DMS79 treated with DMSO at 0.1 percent for 48 hours (cell line): Measurements from ENCODE around the gene SFTPD.
"Not testable (repeated sequence)": the region's sequence is repeated elsewhere in the genome, so short reads cannot be mapped to it uniquely, and the experiment has no call there.

ENCODE experiments used
- DNase-seq: peaks from one replicate; lab custom pipeline; 2025; lab: John Stamatoyannopoulos, UW

Gene SFTPD

DNA sequence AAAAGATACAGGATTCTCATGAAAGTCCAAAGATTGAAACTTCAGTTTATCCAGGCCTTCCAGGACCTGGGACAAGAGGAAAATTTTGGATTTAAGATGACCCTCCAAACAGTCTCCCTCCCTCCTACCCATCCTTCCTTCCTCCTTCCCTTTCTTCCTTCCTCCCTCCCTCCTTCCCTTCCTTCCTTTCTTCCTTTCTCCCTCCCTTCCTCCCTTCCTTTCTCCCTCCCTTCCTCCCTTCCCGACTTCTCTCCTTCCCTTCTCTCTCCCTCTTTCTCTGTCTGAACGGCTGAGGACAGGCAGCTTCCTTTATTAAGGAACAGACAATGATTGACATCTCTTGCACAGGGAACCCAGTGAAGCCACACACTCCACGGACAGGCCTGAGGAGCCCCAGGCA lies 23.3 kb downstream of the SFTPD start:
- DNase-seq, result no peak

DNA sequence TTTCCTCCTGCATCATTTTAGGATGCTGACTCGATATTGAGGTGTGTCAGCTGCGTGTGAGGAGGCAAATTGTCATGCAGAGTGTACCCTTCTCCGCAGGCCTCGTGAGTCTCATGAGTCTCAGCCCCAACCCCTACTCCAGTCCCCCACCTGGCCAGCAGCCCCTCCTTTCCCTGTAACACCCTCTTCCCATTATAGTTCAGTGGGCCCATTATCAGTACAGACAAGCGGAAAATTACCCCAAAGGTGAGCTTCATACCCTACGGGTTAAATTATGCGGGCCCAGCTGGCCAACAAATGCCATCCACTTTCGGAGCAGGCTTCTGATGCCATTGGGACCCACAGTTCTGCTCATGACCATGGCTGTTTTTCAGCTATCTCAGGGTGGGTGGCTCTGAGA lies 25.2 kb downstream of the SFTPD start:
- no peak for DNase-seq

DNA sequence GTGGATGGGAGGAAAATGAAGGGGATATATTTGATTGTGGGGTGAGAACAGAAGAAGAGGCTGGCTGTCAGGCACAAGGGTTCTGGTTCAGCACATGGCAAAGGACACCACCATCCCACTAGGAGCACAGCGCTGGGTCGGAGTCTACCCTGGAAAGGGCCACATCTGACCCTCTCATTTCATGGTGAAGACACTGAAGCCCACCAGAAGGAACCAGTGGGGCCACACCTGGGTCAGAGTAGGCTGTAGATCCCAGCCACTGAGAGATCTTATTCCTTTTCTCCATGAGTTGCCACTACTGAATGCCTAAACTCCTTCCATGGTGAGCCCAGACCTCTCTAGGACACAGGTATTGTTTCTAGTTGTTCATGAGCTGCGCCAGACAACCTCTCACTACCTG lies 25.8 kb downstream of the SFTPD start:
- no peak for DNase-seq

DNA sequence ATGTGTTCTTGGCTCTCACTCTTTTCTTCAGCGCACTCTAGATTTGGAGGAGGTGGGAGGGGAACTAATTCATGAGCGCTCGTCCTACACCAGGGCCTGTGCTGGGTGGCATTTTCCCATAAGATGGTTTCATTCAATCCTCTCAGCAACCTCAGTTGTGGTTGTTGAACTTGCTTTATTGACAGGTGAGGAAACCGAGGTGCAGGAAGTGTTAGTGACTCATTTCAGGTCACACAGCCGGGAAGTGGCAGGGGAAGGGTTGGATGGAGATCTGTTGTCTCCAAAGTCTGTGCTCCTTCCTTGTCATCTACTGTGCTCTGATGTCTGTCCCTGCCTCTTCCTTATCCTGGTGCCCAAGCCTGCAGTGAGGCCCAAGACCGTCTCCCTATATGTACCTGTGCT lies 26.9 kb downstream of the SFTPD start:
- DNase-seq, result not testable (repeated sequence)

DNA sequence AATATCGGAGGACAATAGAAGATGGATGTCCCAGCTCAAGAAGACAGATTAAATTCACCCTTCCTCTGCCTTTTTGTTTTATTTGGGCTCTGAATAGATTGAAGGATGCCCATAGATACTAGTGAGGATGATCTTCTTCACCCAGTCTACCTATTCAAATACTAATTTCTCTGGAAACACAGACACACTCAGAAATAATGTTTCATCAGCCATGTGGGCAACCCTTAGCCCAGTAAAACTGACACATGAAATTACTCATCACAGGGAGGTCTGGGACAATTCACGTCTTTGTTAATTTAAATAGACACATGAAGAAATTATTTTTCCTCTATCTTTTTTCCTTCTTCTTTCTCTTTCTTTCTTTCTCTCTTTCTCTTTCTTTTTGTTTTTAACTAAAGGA lies 33.1 kb downstream of the SFTPD start:
- DNase-seq, result not testable (repeated sequence)

DNA sequence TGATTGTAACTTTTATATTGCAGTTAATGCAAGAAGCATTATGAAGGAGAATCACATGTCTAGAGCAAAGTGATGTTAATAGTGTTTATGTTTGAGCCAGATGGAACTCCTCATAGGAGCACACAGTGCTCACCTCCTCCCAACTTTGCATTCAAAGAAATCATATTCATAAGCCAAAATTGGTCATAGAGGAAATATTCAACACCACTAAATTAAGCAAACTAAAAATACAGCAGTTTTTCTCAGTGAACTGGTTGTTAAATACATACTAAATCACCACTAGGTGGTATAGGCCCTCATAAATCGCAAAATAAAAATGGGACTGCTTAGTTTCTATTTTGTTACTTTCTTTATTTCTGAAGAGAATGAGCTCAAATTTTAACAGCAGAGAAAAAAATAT lies 34.4 kb downstream of the SFTPD start:
- not testable (repeated sequence) for DNase-seq

DNA sequence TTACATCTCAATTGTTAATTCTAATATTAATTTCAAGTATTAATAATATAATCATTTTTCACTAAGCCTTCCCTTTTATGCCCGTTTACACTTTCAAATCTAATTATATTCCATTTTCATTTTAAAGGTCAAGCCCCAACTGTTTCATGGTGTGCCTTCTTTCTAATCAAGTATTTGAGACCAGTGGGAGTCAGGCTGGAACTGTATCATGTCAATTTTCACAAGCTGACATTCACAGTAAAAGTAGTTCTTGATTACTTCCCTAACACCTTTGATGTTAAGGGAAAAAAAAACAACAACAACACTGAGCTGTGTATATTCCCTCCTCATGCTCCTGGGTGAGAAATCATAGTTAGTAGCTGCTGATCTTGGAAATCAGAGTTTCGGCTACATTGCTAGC lies 38.1 kb downstream of the SFTPD start:
- no peak for DNase-seq

DNA sequence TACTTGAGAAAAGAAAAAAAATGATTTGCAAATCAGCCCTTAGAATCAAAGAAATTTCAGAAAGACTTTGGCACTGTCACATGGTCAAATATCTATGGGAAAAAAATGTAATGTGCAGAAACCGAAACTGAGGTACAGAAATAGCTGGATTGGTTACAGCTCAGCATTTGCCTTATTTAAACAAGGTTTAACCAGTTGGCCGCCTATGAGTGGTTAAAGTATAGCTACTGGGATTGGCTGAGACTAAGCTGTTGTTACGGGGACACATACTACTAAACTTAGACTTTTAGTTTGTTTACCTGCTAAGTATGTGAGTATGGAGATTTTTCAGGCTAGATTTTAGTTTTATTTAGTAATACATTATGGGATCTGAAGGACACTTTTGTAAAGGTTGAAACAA lies 38.6 kb downstream of the SFTPD start:
- DNase-seq, result no peak

DNA sequence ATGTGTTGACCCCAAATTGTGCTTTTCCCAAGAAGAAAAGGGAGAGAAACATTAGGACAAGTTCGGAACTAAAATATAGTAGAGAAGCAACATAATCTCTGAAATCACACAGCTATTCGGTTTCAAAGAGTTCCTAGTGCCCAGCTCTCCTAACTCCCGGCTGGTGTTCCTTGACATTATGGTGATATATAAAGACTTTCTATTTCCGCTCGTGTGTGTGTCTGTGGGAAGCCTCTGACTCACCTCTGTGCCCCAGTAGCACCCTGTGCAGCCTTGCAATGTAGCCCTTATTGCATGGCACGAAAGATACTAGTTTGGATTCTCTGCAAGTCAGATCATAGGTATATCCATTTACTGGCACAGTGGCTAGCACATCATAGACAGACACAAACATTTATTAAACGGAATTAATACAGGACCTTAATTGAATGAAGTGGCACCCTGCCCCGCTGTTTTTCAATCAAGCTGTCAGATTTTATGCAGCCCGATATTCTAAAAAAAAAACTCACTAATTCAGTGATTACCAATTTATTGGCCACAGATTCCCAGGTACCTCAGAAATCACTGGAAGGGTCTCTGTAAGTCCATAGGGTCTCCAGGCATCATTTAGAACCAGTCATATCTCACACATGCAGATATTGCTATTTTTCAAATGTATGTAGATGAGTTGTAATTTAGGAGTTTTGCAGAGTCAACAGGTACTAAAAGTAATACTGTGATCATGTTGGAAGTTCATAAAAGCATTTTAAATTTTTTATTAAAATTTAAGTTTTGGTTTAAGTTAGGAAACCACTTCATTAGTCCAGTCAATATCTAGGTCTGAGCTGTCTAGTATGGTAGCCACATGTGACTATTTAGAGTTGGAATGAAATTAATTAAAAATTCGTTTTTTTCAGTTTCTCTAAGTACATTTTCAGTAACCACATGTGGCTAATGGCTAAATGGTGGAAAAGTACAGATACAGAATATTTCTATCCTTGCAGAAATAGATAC lies 43.3 kb downstream of the SFTPD start:
- peak; percentile 11 for DNase-seq

DNA sequence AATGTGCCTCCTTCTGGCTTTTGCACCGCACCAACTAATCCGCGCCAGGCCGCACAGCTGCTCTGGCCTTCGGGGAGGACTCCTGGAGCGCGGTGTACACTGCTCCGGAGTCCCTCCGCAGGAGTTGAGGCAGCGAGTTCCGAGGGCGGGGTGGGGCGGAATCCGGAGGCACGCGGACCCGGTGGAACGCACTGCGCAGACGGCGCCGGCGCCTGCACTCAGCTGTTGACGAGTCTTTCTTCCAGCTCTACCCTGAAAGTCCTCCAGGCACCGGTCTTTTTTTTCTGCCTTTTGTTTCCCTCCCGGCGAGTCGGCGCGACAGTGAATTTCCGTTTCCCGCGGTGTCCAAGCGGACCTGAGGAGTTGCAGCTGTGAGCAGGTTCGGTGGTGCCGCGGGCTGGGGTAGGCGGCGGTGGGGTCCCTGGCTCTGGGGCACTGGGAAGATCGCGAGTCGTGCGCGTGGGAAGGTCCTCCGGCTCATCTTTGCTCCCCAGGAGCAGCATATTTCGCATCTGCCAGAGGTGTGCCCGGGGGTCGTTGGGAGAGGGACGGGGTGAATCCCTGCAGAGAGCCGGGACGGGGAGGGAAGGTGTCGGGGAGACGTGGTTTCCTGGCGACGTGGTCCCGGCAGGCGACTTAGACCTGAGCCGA lies 44.1 kb downstream of the SFTPD start:
- DNase-seq, result peak; percentile 61

DNA sequence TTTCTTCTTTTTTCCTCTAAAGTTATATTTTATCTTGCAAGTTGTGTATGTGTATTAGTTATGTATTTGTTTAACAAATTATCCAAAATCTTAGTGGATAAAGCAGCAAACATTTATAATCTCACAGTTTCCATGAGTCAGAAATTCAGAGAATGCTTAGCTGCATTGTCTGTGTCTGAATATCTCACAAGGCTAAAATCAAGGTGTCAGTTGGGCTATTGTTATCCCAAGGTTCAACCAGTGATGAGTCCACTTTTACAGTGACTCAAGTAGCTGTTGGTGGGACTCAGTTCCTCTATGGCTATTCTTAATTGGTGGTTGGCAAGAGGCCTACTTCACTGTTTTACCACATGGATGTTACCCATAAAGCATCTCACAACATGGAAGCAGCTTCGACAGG lies 47.3 kb downstream of the SFTPD start:
- DNase-seq, result not testable (repeated sequence)

DNA sequence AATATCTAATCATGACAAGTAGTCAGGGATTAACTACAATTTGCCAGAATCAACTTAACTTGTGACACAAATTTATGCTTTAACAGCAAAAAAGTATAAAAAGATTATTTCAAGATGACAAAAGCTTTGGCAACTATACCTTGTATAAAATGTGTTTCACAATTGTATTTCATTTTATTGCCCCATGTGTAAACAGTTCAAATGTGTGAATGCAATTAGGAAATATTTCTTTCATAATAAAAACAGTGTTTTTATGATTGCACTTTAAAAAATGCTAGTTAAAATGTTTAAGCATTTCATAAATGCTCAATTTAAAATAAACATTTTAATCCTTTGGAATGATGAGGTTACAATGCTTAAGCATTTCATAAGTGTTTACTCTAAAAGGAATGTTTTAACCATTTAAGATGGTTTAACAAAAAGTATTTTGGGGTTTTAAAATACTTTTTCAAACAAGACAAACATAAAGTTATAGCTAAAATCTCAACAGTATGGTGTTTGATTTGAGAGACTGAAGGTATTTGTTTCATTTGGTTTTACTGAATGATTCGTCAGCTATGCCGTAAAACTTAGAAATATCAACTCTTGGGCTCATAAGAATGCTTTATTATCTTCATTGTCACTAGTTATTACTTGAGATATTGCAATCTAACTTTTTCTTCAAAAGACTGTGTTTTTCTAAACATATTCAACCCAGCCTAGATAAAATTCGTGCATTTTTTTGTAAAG lies 50.1 kb downstream of the SFTPD start:
- no peak for DNase-seq

DNA sequence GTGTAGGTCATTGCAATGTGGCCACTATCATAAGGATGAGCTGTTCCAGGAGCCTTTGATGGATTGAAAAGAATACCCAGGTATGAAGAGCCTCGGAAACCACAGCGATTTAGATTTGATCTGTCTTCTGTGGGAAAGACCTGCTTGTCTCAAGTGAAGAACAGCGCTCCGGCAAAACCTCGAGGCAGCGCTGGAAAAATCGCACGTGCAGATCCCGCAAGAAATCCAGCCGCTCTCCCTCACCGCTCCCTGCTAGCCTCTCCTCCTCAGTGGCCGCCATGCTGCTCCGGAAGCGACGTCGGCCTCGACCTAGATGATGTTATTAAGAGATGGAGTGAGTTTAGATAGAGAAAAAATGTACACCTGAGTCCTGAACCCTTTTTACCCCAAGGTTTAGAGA lies 56.0 kb downstream of the SFTPD start:
- not testable (repeated sequence) for DNase-seq

DNA sequence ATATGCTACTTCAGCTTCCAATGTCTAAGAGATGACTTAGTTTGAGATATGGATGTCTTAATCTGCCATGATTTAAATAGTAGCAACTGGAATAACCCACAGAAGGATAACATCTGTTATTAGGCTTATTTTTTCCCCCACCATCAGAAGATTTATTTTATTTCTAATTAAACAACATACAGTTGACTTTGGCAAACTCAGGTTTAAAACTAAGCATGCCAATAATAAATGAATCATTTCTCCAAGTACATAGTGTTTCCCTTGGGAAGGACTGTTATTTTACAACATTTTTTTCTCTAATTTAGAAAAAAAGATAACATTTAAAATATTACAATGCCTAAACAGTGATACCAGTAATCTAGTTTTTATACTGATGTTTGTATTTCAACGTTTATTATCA lies 58.4 kb downstream of the SFTPD start:
- no peak for DNase-seq

DNA sequence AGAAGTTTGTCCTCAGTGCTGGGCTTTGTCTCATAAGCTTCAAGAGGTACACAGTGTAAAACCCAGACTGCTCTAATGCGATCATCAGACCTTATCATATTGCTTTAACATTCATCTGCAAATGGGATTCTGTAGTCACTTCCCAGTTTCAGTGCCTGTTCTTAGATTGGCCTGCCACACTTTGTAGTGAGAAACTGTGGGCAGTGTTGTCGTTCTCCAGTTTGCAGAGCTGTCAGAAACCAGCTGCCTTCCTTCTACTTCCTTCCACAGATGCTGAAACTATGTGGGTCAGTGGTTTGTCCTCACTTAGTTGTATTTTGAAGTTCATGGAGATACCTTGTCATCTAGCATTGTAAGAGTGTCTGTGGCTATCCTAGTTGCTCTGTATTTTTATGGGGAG lies 59.9 kb downstream of the SFTPD start:
- DNase-seq, result not testable (repeated sequence)
